D341Med (cell line): Measurements from ENCODE around the gene TSKU.

Source experiments
- DNase-seq: peaks from one replicate; pipeline ENCODE4 v3.0.0; 2012; ENCODE audit warnings: low spot score

The TSKU gene

GRCh38 chr11:76783294-76783895, at the start of gene TSKU:
TSS of gene TSKU (plus strand) at chr11:76783356. CDS start at chr11:76795617, 12,261 bp downstream.
- DNase-seq, result no peak

- DNase-seq, result peak; percentile 81
These were observed 49.2 kb upstream of the TSKU start for GRCh38 chr11:76733906-76734305.

DNA sequence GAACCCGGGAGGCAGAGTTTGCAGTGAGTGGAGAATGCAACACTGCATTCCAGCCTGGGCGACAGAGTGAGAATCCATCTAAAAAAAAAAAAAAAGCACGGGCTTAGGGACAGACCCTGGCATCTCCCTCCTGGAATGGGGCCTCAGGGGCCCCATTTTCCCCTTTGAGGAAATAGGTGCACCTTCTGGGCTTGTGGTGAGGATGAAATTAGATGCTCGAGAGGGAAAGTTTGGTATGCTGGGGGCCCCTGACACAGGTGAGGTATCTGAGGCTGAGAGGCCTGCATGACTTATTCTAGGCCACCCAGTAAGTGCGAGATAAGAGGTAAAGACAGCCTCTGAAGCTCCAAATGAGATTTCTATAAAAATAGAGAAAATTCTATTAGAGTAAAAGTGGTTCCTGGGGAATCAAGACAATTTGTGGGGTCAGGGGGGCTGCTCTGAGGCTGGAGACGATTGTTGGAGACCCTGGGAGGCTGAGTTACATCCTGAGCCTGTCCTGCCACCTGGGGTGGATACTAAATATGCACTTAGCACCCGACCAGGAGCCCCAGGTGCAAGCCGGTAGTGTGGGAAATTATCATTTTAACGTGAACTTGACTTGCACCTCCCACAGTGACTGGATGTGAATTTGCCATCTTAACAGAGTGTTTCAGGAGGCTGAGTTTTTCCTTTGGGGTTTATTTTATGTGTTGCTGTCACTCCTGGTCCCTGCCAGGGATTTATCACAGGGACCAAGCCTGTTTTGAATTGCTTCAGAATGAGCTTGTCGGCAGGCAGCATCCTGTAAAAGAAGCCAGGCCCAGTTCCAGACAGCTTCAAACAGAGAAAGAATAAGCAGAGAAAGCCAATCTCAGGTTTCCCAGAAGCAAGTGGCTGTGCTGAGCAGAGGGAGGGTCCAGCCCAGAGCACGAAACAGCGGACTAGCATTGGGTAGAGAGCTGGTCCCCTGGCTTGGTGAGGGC, 48.4 kb upstream of the TSKU start:
- DNase-seq, result no peak

GRCh38 chr11:76735841-76736240, 47.3 kb upstream of the TSKU start:
- DNase-seq, result no peak

- DNase-seq, result no peak
These were observed 46.9 kb upstream of the TSKU start for GRCh38 chr11:76736266-76736665.

DNA sequence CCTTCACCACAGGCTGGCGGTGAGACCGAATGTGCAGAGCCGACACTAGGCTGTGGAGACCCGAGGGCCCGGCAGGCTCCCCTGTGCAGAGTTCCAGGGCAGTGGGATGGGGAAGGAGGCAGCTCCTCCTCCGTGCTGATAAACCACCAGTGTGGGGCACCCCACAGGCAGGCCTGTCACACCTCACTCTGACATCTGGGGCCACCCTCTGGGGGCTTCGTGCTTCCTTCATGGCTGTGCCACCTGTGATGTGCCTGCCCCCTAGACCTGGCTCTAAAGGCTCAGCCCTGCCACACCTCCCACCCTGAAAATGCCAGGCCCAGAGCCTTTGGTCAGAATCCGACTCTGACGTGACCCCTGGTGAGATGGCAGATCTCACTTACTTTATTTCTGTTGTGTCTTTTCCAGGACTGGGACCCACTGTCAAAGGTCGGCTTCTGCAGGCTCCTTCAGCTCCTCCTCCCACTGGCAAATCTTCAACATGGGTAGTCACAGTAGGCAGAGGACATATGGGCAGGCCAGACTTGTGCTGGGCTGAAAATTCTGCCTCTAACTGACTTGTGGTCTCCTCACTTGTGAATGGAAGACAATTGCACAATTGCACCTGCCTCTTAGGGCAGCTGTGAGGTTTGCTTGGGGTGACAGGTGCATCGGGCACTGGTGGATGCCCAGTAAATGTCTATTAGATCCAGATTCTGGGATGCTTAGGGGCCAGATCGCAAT, 46.2 kb upstream of the TSKU start:
- no peak for DNase-seq

- no peak for DNase-seq
These were observed 44.4 kb upstream of the TSKU start for GRCh38 chr11:76738618-76739240.

DNA sequence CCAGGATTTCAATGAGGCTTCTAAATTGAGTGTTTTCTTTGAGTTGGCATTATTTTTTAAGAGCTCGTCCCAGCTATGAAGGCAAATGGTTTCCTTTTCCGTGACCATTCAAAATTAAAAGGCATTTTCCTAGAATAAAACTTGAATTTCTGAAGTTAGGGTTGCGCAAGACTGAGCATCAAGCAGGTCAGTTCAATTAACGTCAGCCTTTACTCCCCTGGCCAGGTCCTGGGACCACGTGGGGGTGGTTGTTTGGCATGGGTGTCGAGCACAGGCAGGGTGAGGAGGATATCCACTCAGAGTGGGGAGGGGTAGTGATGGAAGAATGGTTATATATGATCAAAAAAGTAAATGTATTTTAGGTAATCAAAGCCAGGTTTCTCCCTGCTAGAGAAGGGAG, 43.4 kb upstream of the TSKU start:
- DNase-seq, result no peak

DNA sequence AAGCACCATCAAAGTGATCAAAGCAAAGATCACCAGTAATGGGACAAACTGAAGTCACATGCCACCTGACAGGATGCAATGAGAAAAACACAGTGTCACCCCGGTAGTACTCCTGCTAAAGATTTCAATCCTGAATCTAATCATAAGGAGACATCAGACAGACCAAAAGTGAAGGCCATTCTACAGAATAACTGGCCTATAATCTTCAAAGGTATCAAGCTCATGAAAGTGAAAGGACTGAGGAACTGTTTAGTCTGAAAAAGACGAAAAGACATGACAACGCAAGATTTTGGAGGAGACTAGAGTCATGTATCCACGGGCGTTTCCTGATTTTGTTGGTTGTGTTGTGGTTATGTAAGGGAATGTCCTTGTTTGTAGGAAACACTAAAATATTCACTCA, 42.4 kb upstream of the TSKU start:
- no peak for DNase-seq

DNA sequence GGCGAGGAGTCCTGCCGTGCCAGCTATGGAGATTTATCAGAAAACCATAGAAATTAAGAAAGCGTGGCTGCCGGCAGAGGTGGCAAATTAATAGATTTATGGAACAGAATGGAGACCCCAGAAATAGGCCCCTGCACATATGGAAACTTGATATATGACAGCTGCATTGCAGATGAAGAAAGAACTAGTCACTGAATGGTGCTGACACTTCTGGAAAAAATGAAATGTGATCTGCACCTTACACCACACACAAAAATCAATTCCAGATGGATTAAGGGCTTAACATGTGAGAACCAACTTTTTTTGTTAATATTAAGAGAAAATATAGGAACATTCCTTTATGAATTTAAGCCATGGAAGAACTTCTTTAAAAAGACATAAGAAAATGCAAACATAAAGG, 40.3 kb upstream of the TSKU start:
- DNase-seq, result no peak

DNA sequence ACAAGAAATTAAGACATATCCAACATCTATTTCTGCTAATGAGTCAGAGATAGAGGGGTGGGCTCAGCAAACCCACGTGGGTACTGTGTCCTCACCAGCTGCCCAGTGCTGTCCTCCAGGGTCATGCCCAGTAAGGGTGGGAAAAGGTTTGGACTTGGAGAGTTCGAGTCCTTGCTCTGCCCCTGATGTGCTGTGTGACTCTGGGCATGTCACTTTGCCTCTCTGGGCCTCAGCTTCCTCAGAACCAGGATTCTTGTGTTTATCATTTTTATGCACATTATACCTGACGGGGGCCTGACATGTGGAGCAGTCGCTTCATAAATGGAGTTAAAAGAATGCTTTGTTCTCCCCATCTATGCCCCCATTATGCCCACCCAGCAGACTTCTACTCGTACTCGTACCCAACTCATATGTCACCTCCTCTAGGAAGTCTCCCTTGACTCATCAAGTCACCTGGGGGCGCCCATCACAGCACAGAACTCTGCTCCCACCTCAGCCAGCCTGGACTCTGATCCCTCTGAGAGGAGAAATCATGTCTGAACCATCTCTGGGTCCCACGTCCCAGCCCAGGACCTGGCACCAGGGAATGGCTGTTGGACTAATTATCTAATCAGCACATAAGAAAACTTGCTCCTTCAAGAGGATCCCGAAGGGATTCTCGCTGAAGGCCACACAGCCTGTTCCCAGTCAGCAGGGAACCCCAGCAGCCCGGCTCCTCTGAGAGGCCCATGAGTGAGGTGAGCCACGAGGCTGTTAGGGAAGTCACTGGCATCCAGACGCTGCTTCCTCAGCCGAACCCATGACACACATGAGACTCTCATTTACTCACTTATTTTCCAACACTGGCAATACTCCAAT, 38.7 kb upstream of the TSKU start:
- DNase-seq, result no peak

DNA sequence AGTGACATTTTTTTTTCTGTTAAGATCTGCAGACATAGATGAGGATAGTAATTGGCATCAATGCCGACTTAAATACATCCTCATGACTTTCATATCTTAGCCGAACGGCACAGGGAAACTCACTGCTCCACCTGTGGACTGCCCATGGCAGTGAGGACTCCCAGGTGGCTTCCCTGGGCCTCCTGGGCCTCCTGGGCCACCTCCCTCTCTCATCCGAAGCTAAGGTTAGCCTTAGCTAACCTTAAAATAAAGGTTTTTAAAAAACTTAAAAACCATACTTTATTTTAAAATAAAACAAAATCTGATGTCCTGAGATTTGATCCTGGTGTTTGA, 38.1 kb upstream of the TSKU start:
- no peak for DNase-seq

DNA sequence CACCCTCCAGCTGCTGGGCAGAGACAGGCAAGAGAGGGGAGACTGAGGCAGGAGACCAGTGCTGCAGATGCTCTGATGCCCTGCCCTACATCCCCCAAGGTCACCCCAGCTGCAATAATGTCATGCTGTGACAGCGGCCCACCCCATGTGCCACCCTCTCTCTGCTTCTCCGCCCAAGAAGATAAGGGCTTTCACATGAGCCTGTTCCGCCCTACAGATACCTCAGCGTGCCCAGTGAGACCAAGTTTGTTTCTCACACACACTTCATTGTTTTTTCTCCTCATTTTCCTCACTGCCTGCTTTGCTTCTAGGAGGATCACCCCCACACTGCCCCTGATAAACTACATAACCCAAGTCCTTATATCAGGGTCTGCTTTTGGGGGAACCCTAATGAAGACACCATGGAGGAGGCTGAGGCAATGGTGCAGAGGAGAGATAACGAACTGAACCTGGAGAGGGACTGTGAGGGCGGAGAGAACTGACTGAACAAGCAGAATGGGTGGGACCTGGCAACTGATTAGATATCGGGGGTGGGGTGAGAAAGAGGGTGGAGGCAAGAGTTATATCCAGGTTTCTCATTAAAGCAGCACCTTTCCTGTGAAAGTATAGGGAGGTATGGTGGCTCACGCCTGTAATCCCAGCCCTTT, 37.5 kb upstream of the TSKU start:
- no peak for DNase-seq

GRCh38 chr11:76747153-76747914, 35.8 kb upstream of the TSKU start:
- no peak for DNase-seq

DNA sequence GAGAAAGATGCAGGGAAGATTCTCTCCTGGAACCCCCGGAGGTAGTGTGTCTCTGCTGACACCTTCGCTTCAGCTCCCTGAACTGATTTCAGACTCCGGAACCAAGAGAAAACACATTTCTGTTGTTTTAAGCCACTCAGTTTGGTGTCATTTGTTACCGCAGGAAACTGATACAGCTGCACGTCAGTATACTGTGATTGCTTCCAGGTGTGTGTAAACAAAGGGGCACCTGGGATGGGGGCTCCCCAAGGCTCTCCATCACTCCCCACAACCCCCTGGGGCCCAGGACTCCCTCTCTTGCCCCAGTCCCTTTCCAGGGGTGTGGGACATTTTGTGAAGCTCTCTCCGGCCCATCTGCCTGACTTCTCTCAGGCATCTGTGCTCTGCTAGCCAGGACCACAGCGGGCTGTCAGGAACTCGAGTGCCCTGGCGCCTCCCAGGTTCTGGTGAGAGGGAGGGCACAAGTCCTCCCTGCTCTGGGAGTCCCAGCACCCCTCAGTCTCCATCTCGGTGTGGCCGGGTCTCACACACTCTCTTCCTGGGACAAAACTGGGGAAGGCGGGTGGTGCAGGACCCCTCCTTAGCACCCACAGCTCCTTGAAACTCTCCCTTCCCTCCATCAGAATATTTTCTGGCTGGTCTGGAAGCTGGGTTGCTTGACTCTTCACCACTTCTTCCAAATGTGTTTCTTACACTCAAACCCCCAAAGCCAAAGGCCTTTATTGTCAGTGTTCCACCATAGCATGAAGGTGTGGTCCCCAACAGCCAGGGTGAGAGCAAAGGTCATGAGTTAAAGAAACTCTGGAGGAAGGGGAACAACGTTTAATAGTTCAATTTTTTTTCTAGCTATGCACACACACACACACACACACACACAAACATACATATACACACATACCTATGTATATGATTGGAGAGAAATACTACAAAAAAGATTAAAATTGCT, 35.0 kb upstream of the TSKU start:
- DNase-seq, result no peak

DNA sequence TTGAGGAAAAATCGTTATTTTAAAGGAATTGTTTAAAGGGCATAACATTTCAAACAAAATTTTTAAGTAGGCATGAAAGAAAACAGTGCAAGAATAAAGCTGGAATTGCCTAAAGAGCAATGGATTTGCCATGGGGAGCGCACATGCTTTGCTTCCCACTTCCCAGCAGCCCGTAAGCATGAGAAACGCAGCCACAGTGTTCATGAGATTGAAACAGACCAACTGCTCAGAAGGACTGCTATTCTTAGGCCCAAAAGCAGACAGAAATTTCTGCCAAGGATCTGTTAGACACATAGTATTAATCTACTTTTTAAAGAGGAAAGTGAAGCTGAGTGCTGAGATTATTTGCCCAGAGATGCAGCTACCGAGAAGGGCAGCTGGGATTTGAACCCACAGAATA, 34.2 kb upstream of the TSKU start:
- DNase-seq, result no peak

DNA sequence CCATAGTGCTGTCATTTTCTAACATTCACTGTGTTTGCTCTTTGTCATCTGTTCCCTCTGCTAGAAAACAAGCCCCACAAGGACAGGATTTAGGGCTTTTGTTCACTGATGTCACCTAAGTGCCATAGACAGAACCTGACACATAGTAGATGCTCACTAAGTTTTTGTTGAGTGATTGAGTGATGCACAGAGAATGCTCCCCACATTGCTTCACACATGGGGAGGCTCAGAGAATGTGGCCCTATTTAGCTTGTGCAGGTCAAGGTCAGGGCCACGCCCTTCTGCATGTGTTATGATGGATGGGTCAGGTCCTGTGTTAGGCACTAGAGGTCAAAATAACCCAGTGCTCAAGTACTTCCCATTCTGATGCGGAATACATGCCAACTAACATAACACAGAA, 33.1 kb upstream of the TSKU start:
- DNase-seq, result no peak

DNA sequence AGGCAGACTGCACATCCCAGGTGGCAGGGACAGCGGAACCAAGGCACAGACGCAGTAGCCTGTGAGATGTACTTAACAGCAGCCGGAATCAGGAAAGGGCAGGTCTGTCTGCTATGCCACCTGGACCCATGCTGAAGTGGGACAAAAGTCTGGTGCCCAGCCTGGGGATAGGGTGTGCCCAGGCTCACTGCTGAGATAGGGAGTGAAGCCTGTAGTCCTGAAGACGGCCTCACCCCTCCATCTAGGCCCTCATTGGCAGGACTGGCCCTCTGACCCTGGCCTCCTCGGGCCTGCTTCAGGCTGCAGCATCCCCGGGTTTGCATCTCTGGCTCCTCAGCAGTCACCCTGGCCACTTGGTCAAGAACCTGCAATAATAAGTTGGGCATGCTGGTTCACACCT, 32.4 kb upstream of the TSKU start:
- no peak for DNase-seq
